Body of pancreas (tissue), 4 donors: ENCODE data around the gene EIF3I.

Experiments
- POLR2A ChIP-seq, 3 donors: fragments of 450-650 bp; IDR thresholded peaks; one replicate each; pipeline ENCODE4 v1.6.1; 2016; ENCODE audit warnings: antibody characterized with exemption in 3 of 3, mild to moderate bottlenecking in 2 of 3
- TF ChIP-seq, protein P1 (sequence below), 7 experiments: fragments of 450-650 bp in 4 of 7; fragments of 200-600 bp in 3 of 7; sonication (generic) in 3 of 7; IDR thresholded peaks; one replicate each; pipeline ENCODE4 v1.5.1; 2016 to 2019; ENCODE audit warnings: antibody characterized with exemption in 7 of 7

- TF ChIP-seq, protein P1, sequence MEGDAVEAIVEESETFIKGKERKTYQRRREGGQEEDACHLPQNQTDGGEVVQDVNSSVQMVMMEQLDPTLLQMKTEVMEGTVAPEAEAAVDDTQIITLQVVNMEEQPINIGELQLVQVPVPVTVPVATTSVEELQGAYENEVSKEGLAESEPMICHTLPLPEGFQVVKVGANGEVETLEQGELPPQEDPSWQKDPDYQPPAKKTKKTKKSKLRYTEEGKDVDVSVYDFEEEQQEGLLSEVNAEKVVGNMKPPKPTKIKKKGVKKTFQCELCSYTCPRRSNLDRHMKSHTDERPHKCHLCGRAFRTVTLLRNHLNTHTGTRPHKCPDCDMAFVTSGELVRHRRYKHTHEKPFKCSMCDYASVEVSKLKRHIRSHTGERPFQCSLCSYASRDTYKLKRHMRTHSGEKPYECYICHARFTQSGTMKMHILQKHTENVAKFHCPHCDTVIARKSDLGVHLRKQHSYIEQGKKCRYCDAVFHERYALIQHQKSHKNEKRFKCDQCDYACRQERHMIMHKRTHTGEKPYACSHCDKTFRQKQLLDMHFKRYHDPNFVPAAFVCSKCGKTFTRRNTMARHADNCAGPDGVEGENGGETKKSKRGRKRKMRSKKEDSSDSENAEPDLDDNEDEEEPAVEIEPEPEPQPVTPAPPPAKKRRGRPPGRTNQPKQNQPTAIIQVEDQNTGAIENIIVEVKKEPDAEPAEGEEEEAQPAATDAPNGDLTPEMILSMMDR (IDR thresholded peaks at IDR 0.05) = no peak
- no peak for TF ChIP-seq POLR2A (IDR thresholded peaks at IDR 0.05)
Observed at GRCh38 chr1:32197837-32198236, 24.4 kb upstream of the EIF3I start.
